H9 (cell line): Measurements from ENCODE around the gene NDUFV2. TPM values are rescaled to one million over a fixed set of nuclear protein-coding genes. Genes with fewer than 3 reads are reported as not detected.
A peak's percentile ranks its signal among the peaks of the same experiment; 100 is the strongest.

ENCODE experiments used
- DNase-seq: peaks from one replicate; pipeline ENCODE4 v3.0.0-alpha.2; 2017
- H2AFZ ChIP-seq: one replicate; pipeline ENCODE4 v1.6.1; 2013; ENCODE audit warnings: mild to moderate bottlenecking, low read length, control low read depth, moderate library complexity
- H2AK5ac ChIP-seq: 2 replicates; pipeline ENCODE4 v1.6.1; 2013; ENCODE audit warnings: low read length, control low read depth, mixed read lengths; ENCODE audit not compliant: insufficient read length
- H2BK120ac ChIP-seq: one replicate; pipeline ENCODE4 v1.6.1; 2013; ENCODE audit warnings: low read depth, mild to moderate bottlenecking, low read length, control low read depth, inconsistent platforms; ENCODE audit not compliant: poor library complexity, severe bottlenecking
- H2BK12ac ChIP-seq: 2 replicates; pipeline ENCODE4 v1.6.1; 2013; ENCODE audit warnings: low read length, control low read depth, mixed read lengths, low read depth; ENCODE audit not compliant: insufficient read length
- H2BK15ac ChIP-seq: 2 replicates; pipeline ENCODE4 v1.6.1; 2013; ENCODE audit warnings: low read depth, low read length, control low read depth
- H2BK20ac ChIP-seq: one replicate; pipeline ENCODE4 v1.6.1; 2013; ENCODE audit warnings: low read depth, mild to moderate bottlenecking, low read length, control low read depth, inconsistent platforms; ENCODE audit not compliant: poor library complexity, severe bottlenecking
- H2BK5ac ChIP-seq: 2 replicates; pipeline ENCODE4 v1.6.1; 2013; ENCODE audit warnings: low read length, control low read depth, mixed read lengths; ENCODE audit not compliant: insufficient read length
- H3K14ac ChIP-seq: 2 replicates; pipeline ENCODE4 v1.6.1; 2013; ENCODE audit warnings: low read length, control low read depth; ENCODE audit not compliant: insufficient read depth
- H3K18ac ChIP-seq: 2 replicates; pipeline ENCODE4 v1.6.1; 2013; ENCODE audit warnings: low read depth, mild to moderate bottlenecking, mixed read lengths, low read length, control low read depth; ENCODE audit not compliant: insufficient read length
- H3K23ac ChIP-seq: 2 replicates; pipeline ENCODE4 v1.6.1; 2013; ENCODE audit warnings: low read length, control low read depth, mixed read lengths, low read depth; ENCODE audit not compliant: insufficient read length
- H3K23me2 ChIP-seq: 2 replicates; pipeline ENCODE4 v1.6.1; 2013; ENCODE audit warnings: low read depth, mild to moderate bottlenecking, mixed read lengths, low read length, control low read depth; ENCODE audit not compliant: insufficient read length, poor library complexity, severe bottlenecking
- H3K27ac ChIP-seq: 2 replicates; pipeline ENCODE4 v1.5.1; 2013; ENCODE audit warnings: low read length, control low read depth, mixed read lengths, low read depth; ENCODE audit not compliant: insufficient read length
- H3K27me3 ChIP-seq: 2 replicates; pipeline ENCODE4 v1.6.1; 2013; ENCODE audit warnings: low read length, control low read depth, inconsistent platforms; ENCODE audit not compliant: insufficient read depth
- H3K4ac ChIP-seq: 2 replicates; pipeline ENCODE4 v1.6.1; 2013; ENCODE audit warnings: low read depth, mild to moderate bottlenecking, control low read depth, inconsistent platforms, low read length, moderate library complexity
- H3K4me1 ChIP-seq: 2 replicates; pipeline ENCODE4 v1.6.1; 2013; ENCODE audit warnings: low read length, control low read depth, inconsistent platforms; ENCODE audit not compliant: insufficient read depth
- H3K4me2 ChIP-seq: 2 replicates; pipeline ENCODE4 v1.6.1; 2013; ENCODE audit warnings: low read length, control low read depth, mixed read lengths; ENCODE audit not compliant: insufficient read length, insufficient read depth
- H3K56ac ChIP-seq: 2 replicates; pipeline ENCODE4 v1.6.1; 2013; ENCODE audit warnings: low read depth, mild to moderate bottlenecking, mixed read lengths, low read length, control low read depth; ENCODE audit not compliant: insufficient read length
- H3K79me1 ChIP-seq: 2 replicates; pipeline ENCODE4 v1.6.1; 2013; ENCODE audit warnings: low read depth, mild to moderate bottlenecking, moderate library complexity, low read length, control low read depth, inconsistent platforms; ENCODE audit not compliant: insufficient read depth, poor library complexity, severe bottlenecking
- H3K79me2 ChIP-seq: 2 replicates; pipeline ENCODE4 v1.6.1; 2013; ENCODE audit warnings: low read length, control low read depth, inconsistent platforms; ENCODE audit not compliant: insufficient read depth
- H3K9ac ChIP-seq: 2 replicates; pipeline ENCODE4 v1.6.1; 2013; ENCODE audit warnings: low read length, control low read depth, mixed read lengths; ENCODE audit not compliant: insufficient read length; ENCODE audit errors: extremely low read depth
- H3K9me3 ChIP-seq: one replicate; pipeline ENCODE4 v1.6.1; 2013; ENCODE audit warnings: low read depth, low read length, inconsistent platforms; ENCODE audit not compliant: control insufficient read depth
- H3T11ph ChIP-seq: one replicate; pipeline ENCODE4 v1.6.1; 2013; ENCODE audit warnings: mild to moderate bottlenecking, low read length, control low read depth, inconsistent platforms
- H4K20me1 ChIP-seq: one replicate; pipeline ENCODE4 v1.6.1; 2013; ENCODE audit not compliant: control insufficient read depth, insufficient read length, insufficient read depth
- H4K5ac ChIP-seq: 2 replicates; pipeline ENCODE4 v1.6.1; 2013; ENCODE audit warnings: low read depth, mild to moderate bottlenecking, mixed read lengths, low read length, control low read depth; ENCODE audit not compliant: insufficient read length
- H4K8ac ChIP-seq: replicated peaks from 2 replicates; pipeline ENCODE4 v1.6.1; 2013; ENCODE audit warnings: low read length, control low read depth, mixed read lengths, low read depth; ENCODE audit not compliant: insufficient read length
- H4K91ac ChIP-seq: 2 replicates; pipeline ENCODE4 v1.6.1; 2013; ENCODE audit warnings: low read depth, mild to moderate bottlenecking, moderate library complexity, mixed read lengths, low read length, control low read depth; ENCODE audit not compliant: insufficient read length
- H3K27ac Mint-ChIP-seq, 3 experiments: 2 replicates in 2 of 3; 3 replicates in 1 of 3; pipeline ENCODE4 v1.8.0; 2020 to 2021; ENCODE audit warnings: mixed read lengths in 3 of 3, mild to moderate bottlenecking in 1 of 3, moderate library complexity in 1 of 3
- H3K27me3 Mint-ChIP-seq: 2 replicates; pipeline ENCODE4 v1.8.0; 2021; ENCODE audit warnings: low read depth, mild to moderate bottlenecking, moderate library complexity, mixed read lengths
- H3K36me3 Mint-ChIP-seq, 3 experiments: 2 replicates in 2 of 3; 3 replicates in 1 of 3; pipeline ENCODE4 v1.8.0; 2020 to 2021; ENCODE audit warnings: low read depth in 3 of 3, mixed read lengths in 3 of 3; ENCODE audit not compliant: insufficient read depth in 1 of 3
- H3K4me1 Mint-ChIP-seq, 2 experiments: 2 replicates each; pipeline ENCODE4 v1.8.0; 2020; ENCODE audit warnings: mixed read lengths in 2 of 2
- H3K4me3 Mint-ChIP-seq, 2 experiments: 2 replicates in 1 of 2; 3 replicates in 1 of 2; pipeline ENCODE4 v1.8.0; 2020 to 2021; ENCODE audit warnings: mild to moderate bottlenecking in 2 of 2, mixed read lengths in 2 of 2, moderate library complexity in 1 of 2
- H3K9me3 Mint-ChIP-seq, 2 experiments: 2 replicates in 1 of 2; 3 replicates in 1 of 2; pipeline ENCODE4 v1.8.0; 2020; ENCODE audit warnings: mild to moderate bottlenecking in 2 of 2, mixed read lengths in 2 of 2, moderate library complexity in 1 of 2
- CTCF ChIP-seq: fragments of 200-600 bp; sonication (generic); conservative IDR thresholded peaks from 3 replicates; pipeline ENCODE4 v1.8.0; 2021; ENCODE audit warnings: antibody characterized with exemption, mild to moderate bottlenecking
- WGBS: extraction: QIAGEN DNeasy Blood & Tissue Kit; methylation state at CpG from one replicate; pipeline ENCODE4 v1.1.7; 2013; ENCODE audit warnings: missing lambda C conversion rate, low lambda C conversion rate, mixed read lengths; ENCODE audit not compliant: insufficient read length; ENCODE audit errors: extremely low coverage; 5-methylcytosine and 5-hydroxymethylcytosine counted together
- total RNA-seq: library from RNA; stranded (reverse); gene quantifications from 2 replicates; pipeline ENCODE4 v1.2.1, GENCODE V29; 2021

The NDUFV2 gene
- total RNA-seq, 1 experiment from 2014 or later: 206 TPM

- Histone ChIP-seq H3K4me2 (peak overlapping the region; percentile 98), H2BK20ac (no peak overlapping the region), H3K18ac (no peak overlapping the region), H2BK15ac (no peak overlapping the region), H3K56ac (no peak overlapping the region), H3K4me1 (peaks cover 5% of the 10 kb centered on the region; the same call in 1 of the 2 replicates), H4K5ac (no peak overlapping the region), H4K91ac (no peak overlapping the region), H3T11ph (no peak overlapping the region), H4K20me1 (no peaks in the 10 kb centered on the region), H3K79me2 (peaks cover 58% of the 10 kb centered on the region), H2BK120ac (no peak overlapping the region), H4K8ac (no peak overlapping the region), H3K23me2 (peaks cover 9% of the 10 kb centered on the region), H2BK5ac (no peak overlapping the region), H2BK12ac (no peak overlapping the region), H3K27me3 (no peaks in the 10 kb centered on the region), H3K27ac (no peak overlapping the region), H2AK5ac (no peak overlapping the region), H3K9ac (no peak overlapping the region), H2AFZ (no peak overlapping the region), H3K79me1 (peaks cover 2% of the 10 kb centered on the region), H3K14ac (no peak overlapping the region), H3K9me3 (no peaks in the 10 kb centered on the region), H3K4ac (no peak overlapping the region), H3K23ac (no peak overlapping the region)
- Mint-ChIP-seq H3K27me3 (no peaks in the 10 kb centered on the region), H3K27ac (peak overlapping the region in 2 of 3 experiments; percentile 68 to 96; a peak in 3 of 7 replicates), H3K36me3 (peaks cover 2 to 23% (median 9%) of the 10 kb centered on the region in 3 experiments; a peak in 5 of 7 replicates), H3K4me3 (peak overlapping the region; percentile 87 to 94), H3K4me1 (peaks cover 70 to 78% of the 10 kb centered on the region in 2 experiments), H3K9me3 (no peaks in the 10 kb centered on the region)
- no peak for DNase-seq
- no peak for TF ChIP-seq CTCF
- no CpG with 5 or more reads among the region's 3 CpGs for WGBS
Observed at GRCh38 chr18:9105420-9105819, 2.9 kb downstream of the NDUFV2 start.
